HEK293 (cell line): Measurements from ENCODE around the gene IZUMO4.
A peak's percentile ranks its signal among the peaks of the same experiment; 100 is the strongest.

Experiments used
- CTCF ChIP-seq: fragments of 450-650 bp; formaldehyde crosslinking; IDR thresholded peaks from 2 replicates; pipeline ENCODE4 v1.5.1; 2016; ENCODE audit warnings: missing biosample characterization, missing genetic modification characterization
- KLF1 ChIP-seq: fragments of 450-650 bp; formaldehyde crosslinking; IDR thresholded peaks from 2 replicates; pipeline ENCODE4 v1.5.1; 2016; ENCODE audit warnings: missing biosample characterization, missing genetic modification characterization
- KLF10 ChIP-seq: fragments of 450-650 bp; IDR thresholded peaks from 2 replicates; pipeline ENCODE4 v1.5.1; 2018; ENCODE audit warnings: missing biosample characterization, mild to moderate bottlenecking, missing genetic modification characterization
- KLF8 ChIP-seq: fragments of 450-650 bp; formaldehyde crosslinking; IDR thresholded peaks from 2 replicates; pipeline ENCODE4 v1.5.1; 2016; ENCODE audit warnings: missing biosample characterization, missing genetic modification characterization
- OVOL3 ChIP-seq: fragments of 450-650 bp; formaldehyde crosslinking; IDR thresholded peaks from 2 replicates; pipeline ENCODE4 v1.5.1; 2016; ENCODE audit warnings: missing biosample characterization, missing genetic modification characterization
- PRDM1 ChIP-seq: fragments of 450-650 bp; formaldehyde crosslinking; IDR thresholded peaks from 2 replicates; pipeline ENCODE4; 2016; ENCODE audit warnings: missing biosample characterization, missing genetic modification characterization
- ZBTB44 ChIP-seq: fragments of 450-650 bp; IDR thresholded peaks from 2 replicates; pipeline ENCODE4 v1.5.1; 2018; ENCODE audit warnings: missing biosample characterization, mild to moderate bottlenecking, missing genetic modification characterization
- ZNF10 ChIP-seq: fragments of 450-650 bp; formaldehyde crosslinking; IDR thresholded peaks from 2 replicates; pipeline ENCODE4 v1.5.1; 2017; ENCODE audit warnings: missing biosample characterization, missing genetic modification characterization
- ZNF121 ChIP-seq: fragments of 450-650 bp; formaldehyde crosslinking; IDR thresholded peaks from 2 replicates; pipeline ENCODE4 v1.5.1; 2016; ENCODE audit warnings: missing biosample characterization, missing genetic modification characterization
- ZNF157 ChIP-seq: fragments of 450-650 bp; formaldehyde crosslinking; IDR thresholded peaks from 2 replicates; pipeline ENCODE4 v1.5.1; 2016; ENCODE audit warnings: missing biosample characterization, missing genetic modification characterization
- ZNF169 ChIP-seq: fragments of 450-650 bp; formaldehyde crosslinking; IDR thresholded peaks from 2 replicates; pipeline ENCODE4 v1.5.1; 2016; ENCODE audit warnings: missing biosample characterization, missing genetic modification characterization
- ZNF266 ChIP-seq: fragments of 450-650 bp; formaldehyde crosslinking; IDR thresholded peaks from 2 replicates; pipeline ENCODE4 v1.5.1; 2016; ENCODE audit warnings: missing biosample characterization, missing genetic modification characterization, low read depth
- ZNF274 ChIP-seq, 2 experiments: fragments of 200-500 bp in 1 of 2; fragments of 450-650 bp in 1 of 2; sonication (Bioruptor generic) in 1 of 2; formaldehyde crosslinking in 1 of 2; IDR thresholded peaks; 2 replicates each; pipeline versions ENCODE4 v1.5.1 to v1.6.1; 2014 to 2016; ENCODE audit warnings: borderline replicate concordance in 1 of 2, inconsistent platforms in 1 of 2, low read length in 1 of 2, missing biosample characterization in 1 of 2, missing genetic modification characterization in 1 of 2
- ZNF280C ChIP-seq: fragments of 450-650 bp; formaldehyde crosslinking; IDR thresholded peaks from 2 replicates; pipeline ENCODE4 v1.5.1; 2016; ENCODE audit warnings: missing biosample characterization, missing genetic modification characterization
- ZNF341 ChIP-seq: fragments of 450-650 bp; formaldehyde crosslinking; IDR thresholded peaks from 2 replicates; pipeline ENCODE4; 2016; ENCODE audit warnings: low read depth, missing biosample characterization, missing genetic modification characterization
- ZNF391 ChIP-seq: fragments of 450-650 bp; formaldehyde crosslinking; IDR thresholded peaks from 2 replicates; pipeline ENCODE4 v1.5.1; 2016; ENCODE audit warnings: low read depth, missing biosample characterization, missing genetic modification characterization, borderline replicate concordance
- ZNF398 ChIP-seq: fragments of 450-650 bp; formaldehyde crosslinking; IDR thresholded peaks from 2 replicates; pipeline ENCODE4 v1.5.1; 2017; ENCODE audit warnings: missing biosample characterization, missing genetic modification characterization
- ZNF416 ChIP-seq: fragments of 450-650 bp; formaldehyde crosslinking; IDR thresholded peaks from 2 replicates; pipeline ENCODE4 v1.5.1; 2016; ENCODE audit warnings: missing biosample characterization, missing genetic modification characterization
- ZNF426 ChIP-seq: fragments of 450-650 bp; formaldehyde crosslinking; IDR thresholded peaks from 2 replicates; pipeline ENCODE4 v1.5.1; 2017; ENCODE audit warnings: missing biosample characterization, missing genetic modification characterization, mild to moderate bottlenecking, inconsistent platforms, moderate library complexity
- ZNF600 ChIP-seq: fragments of 450-650 bp; formaldehyde crosslinking; IDR thresholded peaks from 2 replicates; pipeline ENCODE4 v1.5.1; 2016; ENCODE audit warnings: missing biosample characterization, missing genetic modification characterization
- ZNF664 ChIP-seq: fragments of 450-650 bp; formaldehyde crosslinking; IDR thresholded peaks from 2 replicates; pipeline ENCODE4 v1.5.1; 2016; ENCODE audit warnings: missing biosample characterization, missing genetic modification characterization
- ZNF76 ChIP-seq: fragments of 450-650 bp; formaldehyde crosslinking; IDR thresholded peaks from 2 replicates; pipeline ENCODE4; 2016; ENCODE audit warnings: low read depth, missing biosample characterization, missing genetic modification characterization, borderline replicate concordance
- ZSCAN5A ChIP-seq: fragments of 450-650 bp; formaldehyde crosslinking; IDR thresholded peaks from 2 replicates; pipeline ENCODE4 v1.5.1; 2016; ENCODE audit warnings: missing biosample characterization, missing genetic modification characterization
- TF ChIP-seq, protein P1 (sequence below): fragments of 450-650 bp; formaldehyde crosslinking; IDR thresholded peaks from 2 replicates; pipeline ENCODE4 v1.5.1; 2016; ENCODE audit warnings: missing biosample characterization, missing genetic modification characterization
- TF ChIP-seq, protein P2 (sequence below): IDR thresholded peaks from 2 replicates; pipeline ENCODE4 v1.6.1; 2011; ENCODE audit warnings: mild to moderate bottlenecking, low read depth, low read length, borderline replicate concordance

Gene IZUMO4

GRCh38 chr19:2049741-2050348, 46.9 kb upstream of the IZUMO4 start (continued):
- TF ChIP-seq ZNF76 (tag by site-specific recombination), result peak; percentile 4; the same call in 1 of the 2 replicates
- TF ChIP-seq ZNF391 (tag by site-specific recombination), result no peak; the same call in 1 of the 2 replicates
- TF ChIP-seq ZBTB44 (tag by site-specific recombination), result peak; percentile 7; the same call in 1 of the 2 replicates
- no peak for TF ChIP-seq ZNF664 (tag by site-specific recombination)
- no peak for TF ChIP-seq OVOL3 (tag by site-specific recombination)
- peak; percentile 100 for TF ChIP-seq ZNF398 (tag by site-specific recombination)
- TF ChIP-seq KLF10, result peak; percentile 69
- peak; percentile 90 for TF ChIP-seq KLF8 (tag by site-specific recombination)
- TF ChIP-seq ZNF169 (tag by site-specific recombination), result no peak
- peak; percentile 46; the same call in 1 of the 2 replicates for TF ChIP-seq ZNF341
- TF ChIP-seq ZNF121 (tag by site-specific recombination), result no peak
- peak; percentile 76 for TF ChIP-seq PRDM1 (tag by site-specific recombination)
- TF ChIP-seq, protein P1, sequence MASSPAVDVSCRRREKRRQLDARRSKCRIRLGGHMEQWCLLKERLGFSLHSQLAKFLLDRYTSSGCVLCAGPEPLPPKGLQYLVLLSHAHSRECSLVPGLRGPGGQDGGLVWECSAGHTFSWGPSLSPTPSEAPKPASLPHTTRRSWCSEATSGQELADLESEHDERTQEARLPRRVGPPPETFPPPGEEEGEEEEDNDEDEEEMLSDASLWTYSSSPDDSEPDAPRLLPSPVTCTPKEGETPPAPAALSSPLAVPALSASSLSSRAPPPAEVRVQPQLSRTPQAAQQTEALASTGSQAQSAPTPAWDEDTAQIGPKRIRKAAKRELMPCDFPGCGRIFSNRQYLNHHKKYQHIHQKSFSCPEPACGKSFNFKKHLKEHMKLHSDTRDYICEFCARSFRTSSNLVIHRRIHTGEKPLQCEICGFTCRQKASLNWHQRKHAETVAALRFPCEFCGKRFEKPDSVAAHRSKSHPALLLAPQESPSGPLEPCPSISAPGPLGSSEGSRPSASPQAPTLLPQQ (tag by site-specific recombination), result peak; percentile 89
- TF ChIP-seq CTCF (tag by site-specific recombination), result no peak
- no peak; the same call in none of the 2 replicates for TF ChIP-seq ZSCAN5A (tag by site-specific recombination)
- TF ChIP-seq KLF1 (tag by site-specific recombination), result peak; percentile 89
- TF ChIP-seq ZNF426 (tag by site-specific recombination), result no peak
- no peak for TF ChIP-seq ZNF266 (tag by site-specific recombination)
- no peak for TF ChIP-seq ZNF274 (IDR thresholded peaks at IDR 0.05; ENCODE audit: low read length)
- no peak for TF ChIP-seq ZNF274 (tag by site-specific recombination; IDR thresholded peaks at IDR 0.05; ENCODE audit: borderline replicate concordance)
- TF ChIP-seq ZNF280C (tag by site-specific recombination), result no peak
- no peak for TF ChIP-seq ZNF157 (tag by site-specific recombination)
- TF ChIP-seq ZNF10 (tag by site-specific recombination), result peak; percentile 77; the same call in 1 of the 2 replicates
- TF ChIP-seq ZNF416 (tag by site-specific recombination), result no peak
- TF ChIP-seq, protein P2, sequence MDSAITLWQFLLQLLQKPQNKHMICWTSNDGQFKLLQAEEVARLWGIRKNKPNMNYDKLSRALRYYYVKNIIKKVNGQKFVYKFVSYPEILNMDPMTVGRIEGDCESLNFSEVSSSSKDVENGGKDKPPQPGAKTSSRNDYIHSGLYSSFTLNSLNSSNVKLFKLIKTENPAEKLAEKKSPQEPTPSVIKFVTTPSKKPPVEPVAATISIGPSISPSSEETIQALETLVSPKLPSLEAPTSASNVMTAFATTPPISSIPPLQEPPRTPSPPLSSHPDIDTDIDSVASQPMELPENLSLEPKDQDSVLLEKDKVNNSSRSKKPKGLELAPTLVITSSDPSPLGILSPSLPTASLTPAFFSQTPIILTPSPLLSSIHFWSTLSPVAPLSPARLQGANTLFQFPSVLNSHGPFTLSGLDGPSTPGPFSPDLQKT, result no peak
- TF ChIP-seq ZNF600, result peak; percentile 81
